ENCODE results near the gene BORCS8. TPM values are rescaled to one million over a fixed set of nuclear protein-coding genes. Genes with fewer than 3 reads are reported as not detected.
"Not testable (repeated sequence)": the region's sequence is repeated elsewhere in the genome, so short reads cannot be mapped to it uniquely, and the experiment has no call there.

BORCS8 gene
- total RNA-seq, 4 donors from 2014 or later: 17.2 to 32.2 (median 22.1) TPM

GRCh38 chr19:19137556-19138108 is 54.3 kb downstream of the BORCS8 start:
- no peaks in the 10 kb centered on the region for H3K27me3 ChIP-seq
- TF ChIP-seq POLR2A (IDR thresholded peaks at IDR 0.05) (no peak), CTCF (IDR thresholded peaks at IDR 0.05) (no peak)
- no peak for DNase-seq
- H3K27ac ChIP-seq: peak overlapping the region in 3 of 4 donors; percentile 70 to 79 (median 70)
- H3K4me1 ChIP-seq: peaks cover 0 to 11% (median 2%) of the 10 kb centered on the region in 4 donors
- peak overlapping the region; percentile 59 to 76 (median 68) for H3K4me3 ChIP-seq
- H3K36me3 ChIP-seq: no peaks in the 10 kb centered on the region
- no peaks in the 10 kb centered on the region for H3K9me3 ChIP-seq

DNA sequence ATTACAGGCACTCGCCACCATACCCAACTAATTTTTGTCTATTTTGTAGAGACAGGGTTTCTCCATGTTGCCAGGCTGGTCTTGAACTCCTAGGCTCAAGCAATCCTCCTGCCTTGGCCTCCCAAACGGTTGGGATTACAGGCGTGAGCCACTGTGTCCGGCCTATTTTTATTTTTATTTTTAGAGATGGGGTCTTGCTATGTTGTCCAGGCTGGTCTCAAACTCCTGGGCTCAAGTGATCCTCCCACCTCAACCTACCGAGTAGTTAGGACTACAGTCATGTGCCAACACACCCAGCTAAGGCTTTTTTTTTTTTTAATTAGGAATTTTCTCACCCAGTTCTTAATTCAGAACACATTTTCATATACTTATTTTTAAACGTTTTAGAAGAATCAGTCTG is 56.2 kb downstream of the BORCS8 start:
- H3K27me3 ChIP-seq, H3K27ac ChIP-seq, H3K36me3 ChIP-seq, H3K9me3 ChIP-seq, H3K4me3 ChIP-seq, DNase-seq: not testable (repeated sequence)
- H3K4me1 ChIP-seq: peaks cover 0 to 11% (median 2%) of the 10 kb centered on the region in 4 donors

DNA sequence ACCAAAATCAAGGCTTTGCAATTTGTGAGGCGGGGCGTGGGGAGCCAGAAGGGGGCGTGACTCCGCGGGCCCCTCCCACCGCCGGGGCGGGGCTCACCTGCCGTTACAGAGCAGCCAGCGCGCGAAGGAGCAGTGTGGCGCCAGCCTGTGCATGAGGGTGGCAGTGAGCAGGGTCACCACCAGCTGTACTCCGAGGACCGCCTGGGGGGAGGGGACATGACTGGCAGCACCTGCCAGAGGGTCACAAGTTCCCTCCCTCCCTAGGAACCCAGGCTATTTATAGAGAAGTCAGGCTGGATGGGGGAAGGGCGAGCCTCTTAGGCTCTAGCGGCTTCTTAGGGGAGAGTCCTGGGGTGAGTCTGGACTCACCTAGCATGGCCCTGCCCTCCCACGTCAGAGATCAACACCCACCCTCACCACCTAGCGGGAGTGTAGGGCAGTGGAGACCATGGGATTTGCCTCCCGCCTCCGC is 57.2 kb downstream of the BORCS8 start:
- no peak overlapping the region for H3K27ac ChIP-seq

GRCh38 chr19:19133985-19134384 is 58.0 kb downstream of the BORCS8 start:
- peaks cover 0 to 11% (median 2%) of the 10 kb centered on the region in 4 donors for H3K4me1 ChIP-seq
- H3K27me3 ChIP-seq: no peaks in the 10 kb centered on the region
- TF ChIP-seq POLR2A (IDR thresholded peaks at IDR 0.05) (no peak), CTCF (IDR thresholded peaks at IDR 0.05) (no peak)
- no peak overlapping the region for H3K4me3 ChIP-seq
- H3K36me3 ChIP-seq: no peaks in the 10 kb centered on the region
- DNase-seq: no peak
- peaks cover 0 to 6% (median 2%) of the 10 kb centered on the region in 4 donors for H3K9me3 ChIP-seq
- no peak overlapping the region for H3K27ac ChIP-seq

More for the DNA sequence above, 57.2 kb downstream of the BORCS8 start:
- no peak for TF ChIP-seq CTCF (IDR thresholded peaks at IDR 0.05)
- no peak for TF ChIP-seq POLR2A (IDR thresholded peaks at IDR 0.05)
- no peaks in the 10 kb centered on the region for H3K27me3 ChIP-seq
- no peak for DNase-seq
- no peaks in the 10 kb centered on the region for H3K36me3 ChIP-seq
- H3K9me3 ChIP-seq: peaks cover 0 to 6% (median 2%) of the 10 kb centered on the region in 4 donors
- no peak overlapping the region for H3K4me3 ChIP-seq
- H3K4me1 ChIP-seq: peaks cover 0 to 11% (median 2%) of the 10 kb centered on the region in 4 donors

- no peaks in the 10 kb centered on the region for H3K36me3 ChIP-seq
- no peak overlapping the region for H3K4me3 ChIP-seq
- no peak for DNase-seq
- no peaks in the 10 kb centered on the region for H3K27me3 ChIP-seq
- no peak for TF ChIP-seq CTCF (IDR thresholded peaks at IDR 0.05)
- TF ChIP-seq POLR2A (IDR thresholded peaks at IDR 0.05): no peak
- peaks cover 0 to 10% (median 2%) of the 10 kb centered on the region in 4 donors for H3K4me1 ChIP-seq
- peaks cover 0 to 6% (median 2%) of the 10 kb centered on the region in 4 donors for H3K9me3 ChIP-seq
- H3K27ac ChIP-seq: no peak overlapping the region
Observed at GRCh38 chr19:19132912-19133311, 59.0 kb downstream of the BORCS8 start.

- Histone ChIP-seq H3K27ac (no peak overlapping the region), H3K4me1 (peaks cover 0 to 1% (median 0%) of the 10 kb centered on the region in 4 donors), H3K9me3 (peaks cover 0 to 6% (median 2%) of the 10 kb centered on the region in 4 donors), H3K27me3 (no peaks in the 10 kb centered on the region), H3K4me3 (no peak overlapping the region), H3K36me3 (no peaks in the 10 kb centered on the region)
- no peak for TF ChIP-seq CTCF (IDR thresholded peaks at IDR 0.05)
- no peak for TF ChIP-seq POLR2A (IDR thresholded peaks at IDR 0.05)
- DNase-seq: no peak
Observed at GRCh38 chr19:19131989-19132388, 60.0 kb downstream of the BORCS8 start.

Small RNAs within 50 kb of the gene (small RNA-seq; reads per million reads assigned to genes)
- 0 reads per million in 2 donors for gene RNU6-1028P

Other genes with a start within 250 kb of the BORCS8 start
- 100 to 1,000 TPM in 1 of 4 donors, 10 to 100 TPM in 3; 32.9 to 157 (median 75.8) TPM for gene SUGP2, start 158.6 kb downstream of the BORCS8 start, total RNA-seq
- 10 to 100 TPM; 18.2 to 26.3 (median 24.5) TPM for gene ARMC6, start 158.5 kb downstream of the BORCS8 start, total RNA-seq
- gene SLC25A42, start 128.2 kb downstream of the BORCS8 start, total RNA-seq: 10 to 100 TPM; 11.2 to 24.8 (median 13.2) TPM
- 10 to 100 TPM; 15.9 to 26.4 (median 18.7) TPM for gene TMEM161A, start 53.7 kb downstream of the BORCS8 start, total RNA-seq
- gene MEF2B, start 21.9 kb downstream of the BORCS8 start, total RNA-seq: 1 to 10 TPM in 2 of 4 donors, not detected in 2; 5.0 to 7.4 TPM
- gene RFXANK, start 106 bp upstream of the BORCS8 start, total RNA-seq: 10 to 100 TPM; 18.2 to 75.1 (median 51.9) TPM
- 10 to 100 TPM in 2 of 4 donors, 1 to 10 TPM in 2; 5.0 to 11.6 (median 8.7) TPM for gene NR2C2AP, start 11.3 kb upstream of the BORCS8 start, total RNA-seq
- gene NCAN, start 19.8 kb upstream of the BORCS8 start, total RNA-seq: not detected
- gene TM6SF2, start 81.1 kb upstream of the BORCS8 start, total RNA-seq: 100 to 1,000 TPM in 3 of 4 donors, 10 to 100 TPM in 1; 31.4 to 534 (median 463) TPM
- gene SUGP1, start 128.4 kb upstream of the BORCS8 start, total RNA-seq: 10 to 100 TPM; 49.5 to 58.6 (median 55.2) TPM
- 100 to 1,000 TPM in 3 of 4 donors, 10 to 100 TPM in 1; 79.3 to 160 (median 130) TPM for gene MAU2, start 128.7 kb upstream of the BORCS8 start, total RNA-seq
- gene GATAD2A, start 213.5 kb upstream of the BORCS8 start, total RNA-seq: 10 to 100 TPM; 67.8 to 99.9 (median 79.8) TPM

All from Peyer's patch (tissue), 4 donors.